Measurements from ENCODE around the gene SCUBE3. TPM values are rescaled to one million over a fixed set of nuclear protein-coding genes. Genes with fewer than 3 reads are reported as not detected.

Gene SCUBE3
- total RNA-seq, 3 donors from 2014 or later (not counting 1 experiment from before 2014, with no cell fraction given), result 0.25 to 0.31 TPM; not detected in 1

GRCh38 chr6:35178012-35178411 is 35.7 kb upstream of the SCUBE3 start:
- Histone ChIP-seq H3K4me1 (ENCODE audit: control insufficient read depth, insufficient read depth, low read length) (no peaks in the 10 kb centered on the region), H3K4me3 (ENCODE audit: low read length) (no peak overlapping the region), H3K27me3 (ENCODE audit: control insufficient read depth, insufficient read depth, low read length) (no peaks in the 10 kb centered on the region), H3K9me3 (ENCODE audit: control insufficient read depth, insufficient read depth, low read length) (no peaks in the 10 kb centered on the region), H3K27ac (ENCODE audit: low read length) (no peak overlapping the region), H3K36me3 (ENCODE audit: control insufficient read depth, insufficient read depth, low read length) (no peaks in the 10 kb centered on the region)
- no peak for ATAC-seq
- DNase-seq, result no peak
- no peak overlapping the region for H3K4me3 Mint-ChIP-seq
- H3K9me3 Mint-ChIP-seq, result no peaks in the 10 kb centered on the region
- H3K27ac Mint-ChIP-seq, result no peak overlapping the region
- no peaks in the 10 kb centered on the region for H3K36me3 Mint-ChIP-seq
- intact Hi-C loops (cut with micrococcal nuclease), result no loop called here
- WGBS (ENCODE audit: insufficient coverage), result 96% methylated on average over 2 of the region's 2 CpGs
- peaks cover 17 to 20% of the 10 kb centered on the region in 2 donors for H3K27me3 Mint-ChIP-seq (ENCODE audit: low read depth in 2 of 2)
- no peak for TF ChIP-seq CTCF (IDR thresholded peaks at IDR 0.05)
- no peaks in the 10 kb centered on the region for H3K4me1 Mint-ChIP-seq

- 76% methylated on average over 4 of the region's 5 CpGs for WGBS (ENCODE audit: insufficient coverage)
- Mint-ChIP-seq H3K4me3 (no peak overlapping the region), H3K9me3 (no peaks in the 10 kb centered on the region), H3K4me1 (no peaks in the 10 kb centered on the region), H3K27ac (no peak overlapping the region), H3K36me3 (no peaks in the 10 kb centered on the region), H3K27me3 (ENCODE audit: low read depth in 2 of 2) (peaks cover 18 to 19% of the 10 kb centered on the region in 2 donors)
- Histone ChIP-seq H3K4me3 (ENCODE audit: low read length) (no peak overlapping the region), H3K9me3 (ENCODE audit: control insufficient read depth, insufficient read depth, low read length) (no peaks in the 10 kb centered on the region), H3K36me3 (ENCODE audit: control insufficient read depth, insufficient read depth, low read length) (no peaks in the 10 kb centered on the region), H3K27ac (ENCODE audit: low read length) (no peak overlapping the region), H3K27me3 (ENCODE audit: control insufficient read depth, insufficient read depth, low read length) (no peaks in the 10 kb centered on the region), H3K4me1 (ENCODE audit: control insufficient read depth, insufficient read depth, low read length) (no peaks in the 10 kb centered on the region)
- TF ChIP-seq CTCF (IDR thresholded peaks at IDR 0.05), result no peak
- DNase-seq (no peak), ATAC-seq (no peak)
- intact Hi-C loops (cut with micrococcal nuclease), result no loop called here
These were observed 34.6 kb upstream of the SCUBE3 start for GRCh38 chr6:35178932-35179832.

- Mint-ChIP-seq H3K27ac (no peak overlapping the region), H3K9me3 (no peaks in the 10 kb centered on the region), H3K36me3 (no peaks in the 10 kb centered on the region), H3K27me3 (ENCODE audit: low read depth in 2 of 2) (peaks cover 13 to 18% of the 10 kb centered on the region in 2 donors), H3K4me3 (no peak overlapping the region), H3K4me1 (no peaks in the 10 kb centered on the region)
- H3K36me3 ChIP-seq (ENCODE audit: control insufficient read depth, insufficient read depth, low read length), result no peaks in the 10 kb centered on the region
- no peak overlapping the region for H3K27ac ChIP-seq (ENCODE audit: low read length)
- no peaks in the 10 kb centered on the region for H3K4me1 ChIP-seq (ENCODE audit: control insufficient read depth, insufficient read depth, low read length)
- no peak for ATAC-seq
- H3K9me3 ChIP-seq (ENCODE audit: control insufficient read depth, insufficient read depth, low read length), result no peaks in the 10 kb centered on the region
- no peak overlapping the region for H3K4me3 ChIP-seq (ENCODE audit: low read length)
- no peak for TF ChIP-seq CTCF (IDR thresholded peaks at IDR 0.05)
- no peaks in the 10 kb centered on the region for H3K27me3 ChIP-seq (ENCODE audit: control insufficient read depth, insufficient read depth, low read length)
- intact Hi-C loops (cut with micrococcal nuclease), result no loop called here
- WGBS (ENCODE audit: insufficient coverage), result 100% methylated on average over 1 of the region's 2 CpGs
- no peak for DNase-seq
These were observed 33.7 kb upstream of the SCUBE3 start for GRCh38 chr6:35179901-35180535.

Measured in natural killer cell (primary cell).